ENCODE measurements around the gene EXOC3. TPM values are rescaled to one million over a fixed set of nuclear protein-coding genes. Genes with fewer than 3 reads are reported as not detected.

The EXOC3 gene
- total RNA-seq, 1 donor from 2014 or later, result 42.4 TPM

GRCh38 chr5:444226-444625 is 1.2 kb downstream of the EXOC3 start:
- DNase-seq (ENCODE audit: low read depth), result no peak
- Histone ChIP-seq H3K36me3 (ENCODE audit: control insufficient read depth, insufficient read depth, low read length) (peaks cover 19% of the 10 kb centered on the region), H3K27me3 (ENCODE audit: control insufficient read depth, insufficient read depth, low read length) (no peaks in the 10 kb centered on the region), H3K4me3 (ENCODE audit: low read depth, low read length) (no peak overlapping the region)
- no peak for TF ChIP-seq CTCF (IDR thresholded peaks at IDR 0.05; ENCODE audit: insufficient read depth, low read length, severe bottlenecking)
- no peak for FAIRE-seq

DNA sequence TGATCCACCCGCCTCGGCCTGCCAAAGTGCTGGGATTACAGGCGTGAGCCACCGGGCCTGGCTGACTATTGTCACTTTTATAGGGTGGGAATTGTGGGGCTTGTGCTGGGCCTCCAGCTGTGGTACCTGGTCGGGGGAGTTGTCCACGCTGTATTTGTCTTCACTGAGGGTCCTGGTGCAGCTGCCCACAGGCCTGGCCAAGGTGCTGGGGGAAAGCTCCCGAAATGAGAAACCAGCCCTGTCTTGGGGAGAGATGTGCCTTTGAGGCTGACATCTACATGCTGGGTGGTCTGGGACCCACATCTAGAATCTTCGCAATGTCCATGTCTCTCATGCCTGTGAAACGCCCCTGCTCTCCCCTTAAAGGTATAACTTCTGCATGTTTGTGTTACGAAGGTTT is 2.6 kb downstream of the EXOC3 start:
- no peak for FAIRE-seq
- H3K27me3 ChIP-seq (ENCODE audit: control insufficient read depth, insufficient read depth, low read length), result no peaks in the 10 kb centered on the region
- H3K4me3 ChIP-seq (ENCODE audit: low read depth, low read length), result no peak overlapping the region
- TF ChIP-seq CTCF (IDR thresholded peaks at IDR 0.05; ENCODE audit: insufficient read depth, low read length, severe bottlenecking), result no peak
- peaks cover 20% of the 10 kb centered on the region for H3K36me3 ChIP-seq (ENCODE audit: control insufficient read depth, insufficient read depth, low read length)
- DNase-seq (ENCODE audit: low read depth), result no peak

GRCh38 chr5:446066-446882 is 3.3 kb downstream of the EXOC3 start:
- no peak overlapping the region for H3K4me3 ChIP-seq (ENCODE audit: low read depth, low read length)
- no peaks in the 10 kb centered on the region for H3K27me3 ChIP-seq (ENCODE audit: control insufficient read depth, insufficient read depth, low read length)
- DNase-seq (ENCODE audit: low read depth) (peak; percentile 33), FAIRE-seq (no peak)
- H3K36me3 ChIP-seq (ENCODE audit: control insufficient read depth, insufficient read depth, low read length), result peaks cover 20% of the 10 kb centered on the region
- no peak for TF ChIP-seq CTCF (IDR thresholded peaks at IDR 0.05; ENCODE audit: insufficient read depth, low read length, severe bottlenecking)

GRCh38 chr5:446883-447263 is 3.9 kb downstream of the EXOC3 start:
- peak; percentile 59 for TF ChIP-seq CTCF (IDR thresholded peaks at IDR 0.05; ENCODE audit: insufficient read depth, low read length, severe bottlenecking)
- H3K27me3 ChIP-seq (ENCODE audit: control insufficient read depth, insufficient read depth, low read length), result no peaks in the 10 kb centered on the region
- H3K4me3 ChIP-seq (ENCODE audit: low read depth, low read length), result no peak overlapping the region
- DNase-seq (ENCODE audit: low read depth), result peak; percentile 48
- FAIRE-seq, result no peak
- peaks cover 21% of the 10 kb centered on the region for H3K36me3 ChIP-seq (ENCODE audit: control insufficient read depth, insufficient read depth, low read length)

- H3K36me3 ChIP-seq (ENCODE audit: control insufficient read depth, insufficient read depth, low read length), result peaks cover 21% of the 10 kb centered on the region
- no peak overlapping the region for H3K4me3 ChIP-seq (ENCODE audit: low read depth, low read length)
- FAIRE-seq (no peak), DNase-seq (ENCODE audit: low read depth) (no peak)
- TF ChIP-seq CTCF (IDR thresholded peaks at IDR 0.05; ENCODE audit: insufficient read depth, low read length, severe bottlenecking), result no peak
- H3K27me3 ChIP-seq (ENCODE audit: control insufficient read depth, insufficient read depth, low read length), result no peaks in the 10 kb centered on the region
These were observed 4.5 kb downstream of the EXOC3 start for GRCh38 chr5:447501-447900.

All from bronchial epithelial cell (primary cell).